GM23248 (cell line): Measurements from ENCODE around the gene TFAP2E.

Experiments used
- EZH2 ChIP-seq: fragments of 200-600 bp; sonication (generic); IDR thresholded peaks from 2 replicates; pipeline ENCODE4 v1.6.1; 2018; ENCODE audit warnings: antibody characterized with exemption, mild to moderate bottlenecking; ENCODE audit not compliant: insufficient read depth, poor library complexity, severe bottlenecking
- EZH2phosphoT487 ChIP-seq: fragments of 200-600 bp; sonication (generic); IDR thresholded peaks from 2 replicates; pipeline ENCODE4 v1.6.1; 2018; ENCODE audit warnings: antibody characterized with exemption, moderate library complexity, mild to moderate bottlenecking, low read depth; ENCODE audit not compliant: insufficient read depth

DNA sequence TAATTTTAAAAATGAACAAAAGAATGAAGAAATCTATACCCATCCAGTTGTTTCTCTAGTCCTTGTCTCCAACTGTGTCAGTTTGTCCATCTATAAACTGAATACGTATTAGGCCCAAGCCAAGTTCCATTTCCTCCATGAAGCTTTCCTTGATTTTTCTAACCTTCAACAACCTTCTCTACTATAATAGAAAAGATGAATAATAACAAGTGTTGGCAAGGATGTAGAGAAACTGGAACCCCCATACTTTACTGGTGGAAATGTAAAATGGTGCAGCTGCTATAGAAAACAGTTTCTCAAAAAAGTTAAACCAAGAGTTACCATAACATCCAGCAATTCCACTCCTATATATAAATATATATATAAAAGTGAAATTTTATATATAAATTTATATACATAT lies 26.5 kb upstream of the TFAP2E start:
- TF ChIP-seq EZH2 (no peak), EZH2phosphoT487 (no peak)
